Occipital lobe (tissue), 2 donors: ENCODE measurements around the gene POU3F2. TPM values are rescaled to one million over a fixed set of nuclear protein-coding genes. Genes with fewer than 3 reads are reported as not detected.

Experiments
- DNase-seq: peaks from one replicate; lab custom pipeline; 2025; lab: John Stamatoyannopoulos, UW
- total RNA-seq: library from RNA; depleted of rRNA; stranded (reverse); fragments of >200 nt; gene quantifications from one replicate; pipeline ENCODE4 v1.2.3, GENCODE V29; 2014

POU3F2 gene
- total RNA-seq, 1 donor from 2014 or later, result 194 TPM

- DNase-seq, result no peak
Observed at GRCh38 chr6:98830146-98830545, 4.2 kb upstream of the POU3F2 start.

GRCh38 chr6:98831057-98831958 lies 3.1 kb upstream of the POU3F2 start:
- DNase-seq, result peak; percentile 47

DNA sequence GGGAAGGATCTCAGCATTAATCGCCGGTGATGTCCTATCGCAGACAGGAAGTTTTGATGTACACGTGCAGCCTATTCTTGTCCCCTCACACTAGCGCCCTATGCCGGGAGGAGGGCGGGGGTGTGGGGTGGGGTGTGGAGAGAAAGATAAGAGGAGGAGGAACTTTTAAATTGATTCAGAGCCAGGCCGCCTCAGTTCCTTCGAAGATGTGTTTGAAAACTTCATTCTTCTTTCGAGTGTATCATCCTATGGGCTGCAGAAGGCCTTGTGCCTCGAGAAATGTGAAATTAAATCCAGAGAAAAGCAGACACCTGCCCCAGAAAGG lies 2.5 kb upstream of the POU3F2 start:
- DNase-seq, result no peak

GRCh38 chr6:98832284-98833056 lies 1.9 kb upstream of the POU3F2 start:
- peak; percentile 81 for DNase-seq

- peak; percentile 72 for DNase-seq
Observed at GRCh38 chr6:98833057-98833306, 1.4 kb upstream of the POU3F2 start.

DNA sequence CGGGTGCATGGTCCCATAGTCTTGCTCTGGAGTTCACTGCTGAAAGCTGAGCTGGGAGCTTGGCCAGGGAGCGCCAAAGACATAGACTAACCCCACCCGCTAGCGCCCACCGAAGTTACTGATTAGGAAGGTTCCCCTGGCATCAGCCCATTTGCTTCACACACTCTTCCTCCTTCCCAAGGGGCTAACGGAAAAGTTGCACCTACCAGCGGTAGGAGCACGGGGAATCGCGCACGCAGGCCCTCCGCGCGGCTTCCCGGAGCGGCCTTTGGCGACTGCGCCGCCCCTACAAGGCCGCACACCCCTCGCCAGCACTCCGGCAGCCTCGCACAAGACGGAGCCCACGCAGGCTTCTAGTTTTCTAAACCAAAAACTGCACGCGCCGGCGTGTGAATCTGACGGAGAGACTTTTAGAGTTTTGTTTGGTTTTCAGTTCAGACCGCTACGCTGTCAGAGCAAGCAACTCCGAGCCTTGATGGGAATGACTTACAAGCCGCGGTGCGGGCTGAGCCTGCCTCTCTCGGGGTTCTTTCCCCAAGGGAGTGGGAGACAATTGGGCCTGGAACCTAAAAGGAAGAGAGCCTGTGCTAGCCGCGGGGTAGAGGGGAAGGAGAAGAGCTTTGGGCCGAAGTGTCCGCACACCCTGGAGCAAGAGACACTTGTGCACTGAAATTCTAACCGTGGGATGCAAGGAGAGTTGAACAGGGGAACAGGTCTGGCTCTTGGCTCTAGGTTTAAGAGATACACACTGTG lies 891 bp upstream of the POU3F2 start:
- peak; percentile 67 for DNase-seq

GRCh38 chr6:98835149-98836024 lies 1.0 kb downstream of the POU3F2 start:
- DNase-seq, result no peak

- peak; percentile 45 for DNase-seq
Observed at GRCh38 chr6:98836025-98836961, 1.9 kb downstream of the POU3F2 start.

- no peak for DNase-seq
Observed at GRCh38 chr6:98836962-98837944, 2.9 kb downstream of the POU3F2 start.

DNA sequence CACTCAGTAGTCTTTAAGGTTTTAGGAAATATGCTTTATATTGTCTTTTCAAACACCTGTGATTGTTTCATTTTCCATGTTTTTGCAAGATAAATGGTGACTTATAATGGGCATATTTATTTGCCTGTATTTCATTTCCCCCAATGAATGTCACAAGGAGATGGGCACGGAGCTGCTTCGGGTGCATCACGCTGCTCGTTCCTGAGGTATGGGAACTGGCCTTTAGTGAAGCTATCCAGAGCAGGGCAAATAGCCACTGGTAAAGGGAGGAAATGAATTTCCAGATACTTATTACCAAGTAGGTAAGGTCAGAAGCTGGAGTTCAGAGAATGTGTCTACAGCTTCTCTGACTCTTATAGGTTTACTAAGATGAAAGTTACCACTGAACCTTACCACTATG lies 3.7 kb downstream of the POU3F2 start:
- DNase-seq, result no peak

- DNase-seq, result no peak
Observed at GRCh38 chr6:98838975-98839374, 4.6 kb downstream of the POU3F2 start.

GRCh38 chr6:98839781-98840361 lies 5.5 kb downstream of the POU3F2 start:
- DNase-seq, result peak; percentile 44

GRCh38 chr6:98840385-98840784 lies 6.0 kb downstream of the POU3F2 start:
- no peak for DNase-seq

DNA sequence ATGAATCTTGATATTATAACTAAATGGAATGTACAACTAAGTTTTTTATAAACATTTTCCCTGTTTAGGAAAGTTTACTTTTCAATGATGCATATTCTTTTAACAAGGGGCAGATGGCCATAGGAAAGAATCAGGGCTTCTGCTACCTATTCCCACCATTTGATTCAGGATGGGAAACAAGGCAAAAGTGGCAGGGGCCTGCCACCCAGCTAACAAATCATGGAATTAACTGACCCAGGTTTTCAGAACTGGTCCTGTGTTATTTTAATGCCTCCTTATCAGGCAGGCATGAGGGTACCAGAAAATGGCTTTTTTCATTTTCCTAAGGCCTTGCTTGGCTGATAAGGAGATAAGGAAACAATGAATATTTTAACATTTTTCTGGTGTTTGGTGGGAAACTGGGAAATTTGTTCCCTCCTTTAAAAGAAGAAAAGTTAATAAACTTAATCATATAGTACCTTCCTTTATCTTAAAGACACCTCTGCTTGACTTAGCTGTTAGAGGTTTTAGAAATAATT lies 6.7 kb downstream of the POU3F2 start:
- DNase-seq, result no peak

- DNase-seq, result no peak
Observed at GRCh38 chr6:98841621-98842341, 7.4 kb downstream of the POU3F2 start.

GRCh38 chr6:98842342-98843180 lies 8.2 kb downstream of the POU3F2 start:
- DNase-seq, result no peak
